ENCODE measurements around the gene ATP7A.
"Not testable (repeated sequence)": the region's sequence is repeated elsewhere in the genome, so short reads cannot be mapped to it uniquely, and the experiment has no call there.

ATP7A gene

GRCh38 chrX:77910108-77910840, at the start of gene ATP7A:
Gene ATP7A (plus strand): TSS chrX:77910693. CDS start chrX:77971642, 60,949 bp downstream.
- peak; percentile 88 for DNase-seq (ENCODE audit: low read depth)

GRCh38 chrX:77875372-77875771, 35.1 kb upstream of the ATP7A start:
- DNase-seq (ENCODE audit: low read depth): no peak

GRCh38 chrX:77881418-77881817, 29.1 kb upstream of the ATP7A start:
- not testable (repeated sequence) for DNase-seq (ENCODE audit: low read depth)

GRCh38 chrX:77892887-77893286, 17.6 kb upstream of the ATP7A start:
- DNase-seq (ENCODE audit: low read depth): no peak

- no peak for DNase-seq (ENCODE audit: low read depth)
Measured at GRCh38 chrX:77893713-77894112, 16.8 kb upstream of the ATP7A start.

- peak; percentile 76 for DNase-seq (ENCODE audit: low read depth)
Measured at GRCh38 chrX:77894921-77895886, 15.3 kb upstream of the ATP7A start, which contains the start of gene MAGT1. Gene MAGT1 (minus strand): TSS chrX:77895435. CDS start chrX:77895410, 25 bp downstream.

GRCh38 chrX:77899081-77899828, 11.2 kb upstream of the ATP7A start, which contains the start of gene COX7B:
Gene COX7B (plus strand): TSS chrX:77899468. CDS start chrX:77899554, 86 bp downstream.
- DNase-seq (ENCODE audit: low read depth): peak; percentile 19

GRCh38 chrX:77900688-77901087, 9.8 kb upstream of the ATP7A start:
- DNase-seq (ENCODE audit: low read depth): no peak

GRCh38 chrX:77901506-77901905, 9.0 kb upstream of the ATP7A start:
- no peak for DNase-seq (ENCODE audit: low read depth)

- no peak for DNase-seq (ENCODE audit: low read depth)
Measured at GRCh38 chrX:77917294-77917933, 6.9 kb downstream of the ATP7A start.

GRCh38 chrX:77918568-77918967, 8.1 kb downstream of the ATP7A start:
- no peak for DNase-seq (ENCODE audit: low read depth)

GRCh38 chrX:77919370-77919769, 8.9 kb downstream of the ATP7A start:
- DNase-seq (ENCODE audit: low read depth): not testable (repeated sequence)

GRCh38 chrX:77922787-77923186, 12.3 kb downstream of the ATP7A start:
- DNase-seq (ENCODE audit: low read depth): no peak

- DNase-seq (ENCODE audit: low read depth): no peak
Measured at GRCh38 chrX:77924320-77924859, 13.9 kb downstream of the ATP7A start.

GRCh38 chrX:77925764-77926163, 15.3 kb downstream of the ATP7A start:
- DNase-seq (ENCODE audit: low read depth): no peak

- no peak for DNase-seq (ENCODE audit: low read depth)
Measured at GRCh38 chrX:77930581-77930980, 20.1 kb downstream of the ATP7A start.

GRCh38 chrX:77935886-77936285, 25.4 kb downstream of the ATP7A start:
- no peak for DNase-seq (ENCODE audit: low read depth)

GRCh38 chrX:77936299-77936698, 25.8 kb downstream of the ATP7A start:
- no peak for DNase-seq (ENCODE audit: low read depth)

- DNase-seq (ENCODE audit: low read depth): no peak
Measured at GRCh38 chrX:77937291-77937690, 26.8 kb downstream of the ATP7A start.

- DNase-seq (ENCODE audit: low read depth): no peak
Measured at GRCh38 chrX:77938083-77938680, 27.7 kb downstream of the ATP7A start.

- not testable (repeated sequence) for DNase-seq (ENCODE audit: low read depth)
Measured at GRCh38 chrX:77945031-77945430, 34.5 kb downstream of the ATP7A start.
